NCI-H510A treated with DMSO at 0.1 percent for 48 hours (cell line): ENCODE measurements around the gene MAP7D2.

Source experiments
- DNase-seq: peaks from one replicate; lab custom pipeline; 2025; lab: John Stamatoyannopoulos, UW

Gene MAP7D2

DNA sequence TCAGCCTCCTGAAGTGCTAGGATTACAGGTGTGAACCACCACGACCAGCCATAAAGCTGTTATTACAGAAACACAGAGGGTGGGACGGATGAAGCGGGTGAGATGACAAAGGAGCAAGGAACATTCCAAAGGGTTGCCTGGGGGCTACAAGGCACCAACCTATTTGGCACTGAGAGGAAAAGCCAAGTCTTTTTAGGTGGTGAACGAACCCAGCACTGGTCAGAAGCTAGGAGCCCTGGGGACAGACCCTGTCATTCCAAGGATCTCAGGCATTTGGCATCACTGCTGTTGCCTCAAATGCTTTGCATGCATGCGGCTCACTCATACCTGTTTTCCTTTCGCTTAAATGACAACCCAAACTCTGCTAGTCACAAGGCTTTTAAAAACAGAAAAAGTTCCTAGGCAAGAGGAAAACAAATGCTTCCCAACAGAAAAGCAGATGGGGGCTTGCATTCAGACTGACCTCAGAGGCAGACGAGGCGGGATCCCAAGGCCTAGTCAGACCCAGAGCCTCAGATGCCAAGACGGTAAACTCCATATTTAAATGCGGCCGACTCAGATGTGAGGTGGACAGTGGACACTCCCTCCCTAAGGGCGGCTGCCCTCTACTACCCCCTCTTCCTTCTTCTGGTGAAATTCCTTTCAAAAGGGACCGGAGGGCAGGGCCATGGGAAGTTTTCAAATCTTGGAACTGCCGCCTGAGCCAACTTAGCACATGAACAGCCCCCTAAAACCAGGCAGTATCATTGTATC, 4.5 kb downstream of the MAP7D2 start:
- DNase-seq, result no peak

DNA sequence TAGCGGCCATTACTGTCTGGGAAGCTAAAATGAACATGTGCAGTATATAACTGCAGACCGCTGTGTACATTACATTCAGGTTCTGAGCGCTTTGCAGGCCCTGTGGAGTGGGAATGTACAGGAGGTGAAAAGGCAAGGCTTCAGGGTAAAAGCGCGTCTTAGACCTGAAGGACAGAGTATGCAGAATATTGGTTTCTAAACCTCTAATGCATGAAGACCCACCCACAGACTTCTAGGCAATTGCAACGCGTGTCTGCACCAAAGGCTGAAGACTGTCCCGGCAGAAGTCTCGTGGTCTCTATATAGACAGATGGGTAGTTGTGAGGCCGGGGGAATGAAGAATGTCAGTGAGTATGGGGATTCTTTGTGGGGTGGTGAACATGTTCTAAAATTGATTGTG, 5.4 kb downstream of the MAP7D2 start:
- no peak for DNase-seq

DNA sequence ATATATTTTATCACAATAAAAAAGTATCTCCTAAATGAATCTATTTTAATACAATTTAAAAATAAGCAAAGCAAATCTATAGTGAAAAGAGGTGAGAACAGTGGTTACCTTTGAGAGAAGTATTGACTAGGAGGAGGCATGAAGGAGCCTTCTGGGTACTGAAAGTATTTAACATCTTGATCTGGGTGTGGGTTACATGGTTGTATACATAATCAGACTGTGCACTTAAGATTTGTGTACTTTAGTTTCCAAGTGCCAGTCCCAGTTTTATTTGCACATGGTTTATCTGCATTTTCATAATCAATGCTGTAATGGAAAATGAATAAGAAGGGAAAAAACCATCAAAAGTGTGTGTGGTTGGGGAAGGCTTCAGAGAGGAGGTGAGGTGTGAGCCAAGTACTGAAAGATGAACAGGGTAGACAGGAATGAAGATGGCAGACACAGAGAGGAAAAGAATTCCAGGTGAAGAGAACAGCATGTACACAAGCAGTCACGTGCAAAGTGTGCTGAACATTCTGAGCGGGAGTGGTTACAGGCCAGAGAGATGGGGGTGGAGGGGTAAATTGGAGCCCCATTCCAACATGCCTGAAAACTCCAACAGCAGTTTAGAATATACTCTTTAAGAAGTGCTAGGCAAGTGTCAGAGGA, 14.6 kb downstream of the MAP7D2 start:
- DNase-seq, result no peak

DNA sequence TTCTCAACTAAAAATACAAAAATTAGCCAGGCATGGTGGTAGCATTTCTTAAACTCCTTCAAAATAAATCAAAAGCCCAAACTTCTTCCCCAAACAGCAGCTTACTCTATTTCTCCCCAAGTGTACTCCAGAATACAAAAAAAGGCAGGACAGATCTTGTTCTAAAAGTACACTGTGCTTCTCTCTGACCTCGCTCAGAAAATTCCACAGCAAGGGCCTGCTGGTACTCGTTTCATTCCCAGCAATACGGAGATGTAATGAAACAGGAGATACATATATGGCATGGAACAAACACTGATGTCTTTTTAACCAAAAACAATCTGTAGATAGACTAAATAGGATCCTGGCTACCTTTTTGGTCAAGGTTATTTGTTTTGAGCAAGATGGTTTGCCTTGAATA, 25.2 kb downstream of the MAP7D2 start:
- DNase-seq, result no peak

DNA sequence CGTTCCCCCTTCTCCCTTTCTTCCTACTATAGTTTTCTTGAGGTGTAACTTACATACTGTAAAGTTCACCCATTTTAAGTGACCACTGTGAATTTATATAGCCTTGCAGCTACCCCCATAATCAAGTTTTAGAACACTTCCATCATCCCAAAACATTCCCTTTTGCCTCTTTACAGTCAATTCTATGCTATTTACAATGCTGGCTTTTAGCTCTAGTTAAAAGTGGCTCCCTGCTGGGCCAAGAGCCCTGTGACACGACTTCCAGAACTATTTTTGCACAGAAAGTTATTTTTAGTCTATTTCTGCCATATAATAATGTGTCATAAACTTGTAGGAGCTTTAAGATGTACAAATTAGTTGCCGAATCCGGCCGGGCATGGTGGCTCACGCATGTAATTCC, 26.9 kb downstream of the MAP7D2 start:
- DNase-seq, result no peak

DNA sequence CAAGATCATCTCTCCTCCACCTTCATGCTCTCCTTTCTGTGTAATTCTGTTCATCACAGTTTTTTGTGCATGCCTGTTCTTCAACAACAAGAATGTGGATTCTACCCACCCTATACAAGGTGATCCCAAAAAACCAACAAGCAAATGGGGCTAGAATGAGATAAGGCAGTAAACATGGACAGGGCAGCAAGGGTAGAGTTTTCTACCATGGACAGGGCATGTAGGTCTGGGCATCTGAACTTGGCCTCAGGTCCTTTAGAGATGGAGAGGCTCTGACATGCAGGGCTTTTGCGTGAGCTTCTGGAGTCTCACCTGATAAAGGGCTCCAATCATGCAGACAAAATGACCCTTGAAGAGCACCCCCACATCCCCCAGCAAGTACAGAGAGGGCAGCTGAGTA, 36.4 kb downstream of the MAP7D2 start:
- no peak for DNase-seq

DNA sequence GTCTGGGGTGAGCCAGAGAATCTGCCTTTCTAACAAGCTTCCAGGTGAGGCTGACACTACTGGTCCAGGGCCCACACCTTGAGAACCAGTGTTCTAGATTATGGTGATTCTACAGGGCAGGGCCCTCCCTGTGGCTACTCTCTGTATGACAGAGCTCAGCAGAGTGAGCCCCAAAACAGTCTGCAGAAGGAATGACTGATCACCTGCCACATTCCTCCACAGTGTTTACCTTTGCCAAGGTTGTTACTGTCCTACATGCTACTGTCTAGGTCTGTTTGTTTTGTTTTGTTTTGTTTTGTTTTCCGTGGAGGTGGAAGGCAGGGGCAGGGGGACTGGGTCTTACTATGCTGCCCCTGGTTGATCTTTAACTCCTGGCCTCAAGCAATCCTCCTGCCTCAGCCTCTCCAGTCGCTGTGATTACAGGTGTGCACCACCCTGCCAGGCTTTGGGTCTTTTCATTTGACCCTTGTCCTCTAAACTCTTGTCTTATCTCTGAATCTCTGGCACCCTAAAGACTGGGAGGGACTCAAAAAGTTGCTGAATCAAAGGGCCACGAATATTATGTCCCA, 45.1 kb downstream of the MAP7D2 start:
- DNase-seq, result no peak

DNA sequence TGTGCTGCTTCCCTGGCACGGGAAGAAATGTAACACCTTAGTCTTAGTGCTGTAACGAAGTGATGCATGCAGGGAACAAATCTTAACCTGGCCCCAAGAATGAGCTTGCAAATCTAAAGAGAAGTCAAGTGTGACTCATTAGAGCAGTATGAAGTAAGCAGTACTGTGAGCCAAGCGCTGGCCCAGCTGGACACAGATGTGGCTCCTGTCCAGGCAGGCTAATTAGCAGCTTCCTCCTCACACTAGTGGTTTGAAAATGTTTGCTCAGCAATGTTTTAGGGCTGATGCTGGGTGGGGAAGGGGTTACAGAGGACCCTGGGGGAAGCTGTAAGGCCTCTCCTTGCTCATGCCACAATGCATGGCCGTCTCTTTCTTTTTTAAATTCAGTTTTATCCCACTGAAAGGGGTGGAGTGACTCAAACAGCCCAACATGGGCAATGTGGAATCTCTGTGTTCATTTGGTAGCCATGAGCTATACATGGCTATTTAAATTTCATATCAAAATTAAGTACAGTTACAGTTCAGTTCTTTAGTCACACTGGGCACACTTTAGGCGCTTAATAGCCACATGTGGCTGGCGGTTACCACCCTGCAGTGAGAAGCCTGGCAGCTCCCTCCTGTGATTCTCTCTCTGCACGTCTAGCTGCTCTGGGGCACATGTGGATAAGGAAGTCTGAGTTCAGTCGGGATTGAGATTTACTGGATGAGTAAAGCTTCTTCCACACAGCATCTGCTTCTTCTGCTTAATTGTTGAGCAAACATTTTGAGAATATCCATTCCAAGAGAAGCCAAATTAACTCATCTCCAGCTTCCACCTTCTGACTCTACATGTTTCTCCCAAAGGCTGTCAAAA, 48.8 kb downstream of the MAP7D2 start:
- no peak for DNase-seq

DNA sequence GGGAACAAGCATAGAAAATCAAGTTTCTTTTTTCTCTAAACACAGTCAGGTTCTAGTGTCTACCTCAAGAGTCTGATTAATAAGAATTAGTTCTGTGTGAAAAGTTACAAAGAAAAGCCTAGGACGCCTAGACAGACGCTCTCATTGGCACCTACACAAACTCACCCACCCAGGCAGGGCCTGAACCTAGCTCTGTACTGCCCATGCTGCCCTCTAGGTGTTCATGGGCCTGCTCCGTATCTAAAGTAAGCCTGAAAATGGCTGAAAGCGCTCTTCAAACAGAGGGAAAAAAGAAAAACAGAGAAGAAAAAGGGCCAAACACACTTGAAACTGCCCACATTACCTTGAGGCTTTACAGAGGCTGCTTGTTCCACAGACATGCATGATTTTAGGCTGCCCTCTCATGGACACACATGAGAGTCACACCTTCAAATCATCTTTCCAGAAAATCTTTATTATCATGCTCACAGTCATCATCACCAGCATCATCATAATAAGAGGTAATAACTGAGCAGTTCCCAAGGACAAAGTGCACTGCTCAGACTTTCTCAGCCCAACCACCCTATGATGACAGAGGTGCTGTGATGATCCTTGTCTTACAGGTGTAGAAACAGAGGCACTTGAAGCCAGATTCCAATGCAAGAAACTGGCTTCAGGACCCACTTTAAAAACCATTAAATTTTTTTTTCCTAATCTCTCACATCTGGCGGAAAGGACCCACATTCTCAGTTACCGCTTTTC, 49.6 kb downstream of the MAP7D2 start:
- peak; percentile 41 for DNase-seq

DNA sequence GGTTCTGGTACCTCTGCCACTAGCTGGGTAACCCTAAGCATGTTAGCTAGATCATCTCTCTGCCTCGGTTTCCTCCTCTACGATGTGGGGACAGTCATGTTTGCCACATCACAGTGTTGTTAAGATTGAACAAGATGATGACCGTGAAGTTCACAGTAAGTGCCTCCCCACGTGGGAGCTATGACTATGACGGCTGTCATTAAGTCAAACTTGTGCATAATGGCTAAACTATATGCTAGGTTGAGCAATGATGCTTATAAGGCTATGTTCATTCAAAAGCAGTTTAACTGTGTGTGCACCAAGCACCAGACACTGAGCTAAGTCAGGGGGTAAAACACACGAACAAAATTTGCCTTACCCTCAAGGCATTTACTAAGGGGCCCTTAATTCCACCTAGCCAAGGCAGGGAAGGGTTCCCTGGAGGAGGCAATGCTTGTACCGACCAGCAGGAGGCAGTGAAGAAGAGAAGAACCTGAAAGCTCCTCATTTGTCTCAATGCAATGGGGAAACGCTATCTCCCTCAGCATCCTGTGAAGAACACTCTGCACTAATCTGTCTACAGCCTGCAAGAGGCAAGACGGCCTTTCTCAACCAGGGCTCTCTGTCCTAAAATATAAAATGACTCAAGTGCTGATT, 52.9 kb downstream of the MAP7D2 start:
- DNase-seq, result no peak

DNA sequence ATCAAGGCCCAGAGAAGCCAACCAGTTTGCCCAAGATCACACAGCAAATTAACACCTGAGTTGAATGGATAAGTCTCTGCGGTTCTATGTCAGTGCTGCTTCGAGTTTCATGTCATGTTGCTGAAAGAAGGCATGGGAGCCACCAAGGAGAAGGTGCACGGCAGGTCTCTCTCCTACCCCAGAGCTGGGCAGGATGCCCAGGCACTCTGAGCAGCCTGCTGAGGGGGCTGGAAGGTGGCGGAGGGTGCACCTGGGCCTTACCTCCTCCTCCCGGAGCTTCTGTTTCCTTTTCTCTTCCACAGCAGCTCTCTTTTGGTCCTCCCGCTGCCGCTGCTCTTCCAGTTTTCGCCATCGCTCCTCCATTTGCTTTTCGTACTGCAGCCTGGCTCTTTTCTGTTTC, 53.6 kb downstream of the MAP7D2 start:
- no peak for DNase-seq

DNA sequence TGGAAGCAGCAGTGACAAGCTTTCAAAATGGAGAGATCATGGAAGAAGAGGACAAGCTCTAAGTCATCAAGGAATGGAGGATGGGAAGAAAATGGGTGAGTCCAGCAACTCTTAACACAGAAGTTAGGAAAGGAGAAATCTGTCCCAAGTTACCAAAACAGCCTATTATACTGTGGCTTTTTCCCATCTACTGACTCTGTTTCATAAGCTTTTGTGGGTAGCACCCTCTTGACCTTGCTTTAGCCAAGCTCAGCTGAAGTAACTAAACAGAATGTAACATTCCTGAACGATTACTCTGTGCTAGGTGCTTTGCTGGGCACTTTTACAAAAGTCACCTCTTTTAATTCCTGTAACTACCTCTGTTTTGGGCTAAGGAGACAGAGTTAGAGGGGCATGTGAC, 54.9 kb downstream of the MAP7D2 start:
- no peak for DNase-seq

DNA sequence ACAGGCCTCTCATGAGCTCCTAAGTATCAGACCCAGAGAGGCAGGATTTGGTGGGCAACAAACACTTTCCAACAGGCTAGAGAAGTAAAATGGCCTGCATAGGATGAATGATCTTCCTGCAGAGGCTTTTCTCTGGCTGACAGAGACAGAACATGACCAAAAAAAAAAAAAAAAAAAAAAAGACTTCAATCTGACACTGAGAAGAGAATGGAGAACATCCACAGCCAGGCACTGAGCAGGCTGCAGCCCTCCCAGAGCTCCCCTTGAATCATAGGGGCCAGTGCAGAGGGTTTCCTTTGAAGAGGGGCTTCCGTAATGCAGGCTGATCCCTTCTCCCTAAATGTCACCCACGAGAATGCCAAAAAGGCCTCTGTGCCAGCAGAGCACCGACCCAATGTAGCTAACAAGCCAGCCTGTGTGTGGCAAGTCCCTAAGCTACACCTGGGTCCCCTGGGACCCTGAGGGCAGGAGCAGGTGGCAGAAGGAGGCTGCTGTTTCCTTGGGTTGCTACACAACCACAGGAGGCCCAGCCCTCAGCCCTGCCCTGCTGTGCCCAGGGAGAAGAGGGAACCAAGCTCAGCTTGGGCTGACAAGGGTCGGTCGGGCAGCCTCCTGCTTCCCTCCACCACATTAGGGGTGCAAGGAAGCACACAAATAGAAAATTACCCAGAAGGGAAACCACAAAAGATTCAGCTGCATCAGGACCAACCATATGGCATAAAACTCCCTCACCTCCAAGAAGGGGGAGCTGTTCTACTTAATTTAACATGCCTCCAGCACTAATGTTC, 55.6 kb downstream of the MAP7D2 start:
- no peak for DNase-seq

DNA sequence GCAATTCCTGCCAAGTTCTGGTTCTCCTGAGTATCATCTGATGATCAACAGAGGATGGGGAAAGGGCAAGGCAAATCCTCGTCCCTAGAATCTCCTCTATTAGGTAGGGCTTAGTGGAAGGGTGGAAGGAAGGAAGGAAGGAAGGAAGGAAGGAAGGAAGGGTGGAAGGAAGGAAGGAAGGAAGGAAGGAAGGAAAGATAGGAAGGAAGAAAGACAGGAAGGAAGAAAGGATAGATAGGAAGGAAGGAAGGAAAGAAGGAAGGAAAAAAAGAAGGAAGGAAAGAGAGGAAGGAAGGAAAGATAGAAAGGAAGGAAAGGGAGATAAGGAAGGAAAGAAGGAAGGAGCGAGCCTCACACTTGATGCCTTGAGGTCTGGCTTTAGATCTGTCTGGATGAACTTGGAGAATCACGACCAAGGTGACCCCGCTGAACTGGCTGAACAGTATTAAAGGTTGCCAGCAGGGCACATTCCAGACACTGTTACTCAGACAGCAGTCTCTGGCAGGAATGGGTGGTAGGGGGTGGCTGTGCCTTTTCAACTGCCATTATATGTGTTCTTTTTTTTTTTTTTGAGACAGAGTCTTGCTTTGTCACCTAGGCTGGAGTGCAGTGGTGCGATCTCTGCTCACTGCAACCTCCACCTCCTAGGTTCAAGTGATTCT, 57.1 kb downstream of the MAP7D2 start:
- DNase-seq, result no peak

DNA sequence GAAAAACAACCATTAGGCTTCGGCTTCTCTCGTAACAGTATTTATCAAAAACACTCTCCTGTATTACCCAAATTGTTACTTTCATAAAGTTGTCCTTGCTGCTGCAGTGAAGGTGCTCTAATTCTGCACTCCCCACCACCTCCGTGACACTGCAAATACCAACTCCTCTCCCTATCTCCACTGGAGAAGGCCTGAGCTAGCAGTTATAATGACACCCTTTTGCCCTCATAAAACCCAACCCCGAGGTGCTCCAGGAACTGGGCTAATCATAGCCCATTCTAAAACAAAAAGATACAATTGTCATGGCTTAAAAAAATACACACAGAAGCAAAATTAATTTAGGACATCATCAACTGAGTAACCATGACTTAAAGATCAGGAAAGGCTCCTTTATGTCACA, 59.2 kb downstream of the MAP7D2 start:
- no peak for DNase-seq

DNA sequence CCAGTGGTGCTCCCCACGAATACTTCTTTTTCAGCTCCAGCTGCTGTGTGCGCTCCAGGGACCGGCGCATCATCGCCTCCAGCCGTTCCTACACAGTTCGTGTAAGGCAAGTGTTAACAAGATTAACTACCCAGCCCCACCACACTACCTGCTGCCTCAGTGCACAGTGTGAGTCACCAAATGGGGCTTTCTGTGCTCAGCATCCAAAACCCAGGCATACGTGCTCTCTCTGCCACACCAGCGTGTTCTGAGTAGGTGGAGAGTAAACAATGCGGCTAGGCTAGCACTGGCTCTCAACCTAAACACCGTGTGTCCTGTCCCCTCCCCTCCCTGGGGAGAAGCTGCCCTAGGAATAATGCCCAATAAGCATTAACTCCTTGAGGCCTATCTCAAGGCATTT, 60.0 kb downstream of the MAP7D2 start:
- peak; percentile 7 for DNase-seq

DNA sequence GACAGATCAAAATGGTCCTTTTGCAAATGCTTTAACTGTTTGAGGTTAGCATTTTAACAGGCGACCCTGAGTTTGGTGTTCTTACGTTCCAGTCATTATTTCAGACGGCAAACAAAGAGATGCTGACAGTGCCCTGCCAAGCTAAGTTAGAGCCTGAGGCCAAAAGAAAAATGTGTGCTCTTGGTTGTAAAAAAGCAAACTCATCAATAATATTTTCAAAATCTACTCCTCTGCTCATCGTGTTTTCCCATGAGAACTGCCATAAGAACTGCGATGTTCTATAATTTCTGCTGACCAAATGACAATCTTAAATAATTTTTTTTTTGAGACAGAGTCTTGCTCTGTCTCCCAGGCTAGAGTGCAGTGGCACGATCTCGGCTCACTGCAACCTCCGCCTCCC, 63.2 kb downstream of the MAP7D2 start:
- no peak for DNase-seq

DNA sequence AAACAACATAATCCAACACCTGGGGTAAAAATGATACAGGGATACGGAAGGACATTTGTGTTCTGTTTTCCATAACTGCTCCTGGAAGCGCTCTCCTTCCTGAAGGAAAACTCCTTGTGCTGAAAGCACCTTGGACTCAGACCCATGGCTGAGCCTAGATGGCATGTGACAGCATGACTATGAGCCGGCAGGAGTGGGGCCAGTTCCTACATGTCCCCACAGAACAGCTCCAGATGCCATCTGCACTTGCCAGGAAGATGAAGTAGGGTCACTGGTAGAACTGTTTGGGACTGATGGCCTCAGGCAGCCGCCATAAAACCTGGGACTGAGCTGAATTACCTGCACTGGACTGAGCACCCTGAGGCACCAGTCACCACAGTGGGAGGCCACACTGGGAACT, 69.8 kb downstream of the MAP7D2 start:
- DNase-seq, result no peak

DNA sequence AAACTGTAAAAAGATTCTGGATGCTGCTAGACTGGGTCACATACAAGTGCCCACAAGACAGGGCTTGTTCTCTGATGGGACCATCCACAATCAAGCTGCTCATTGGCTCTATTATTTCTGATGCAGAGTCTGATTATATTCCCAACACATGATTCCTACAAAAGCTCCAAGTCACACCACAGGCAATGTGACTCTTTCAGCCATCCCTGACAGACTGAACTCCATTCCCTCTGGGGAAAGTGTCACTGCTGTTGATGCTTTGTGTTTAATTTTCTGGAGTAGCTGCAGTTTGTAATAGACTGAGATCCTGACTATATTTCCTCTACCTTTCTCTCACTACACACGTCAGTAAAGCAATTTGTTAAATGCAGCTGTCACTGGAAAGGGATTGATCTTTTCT, 70.5 kb downstream of the MAP7D2 start:
- no peak for DNase-seq

DNA sequence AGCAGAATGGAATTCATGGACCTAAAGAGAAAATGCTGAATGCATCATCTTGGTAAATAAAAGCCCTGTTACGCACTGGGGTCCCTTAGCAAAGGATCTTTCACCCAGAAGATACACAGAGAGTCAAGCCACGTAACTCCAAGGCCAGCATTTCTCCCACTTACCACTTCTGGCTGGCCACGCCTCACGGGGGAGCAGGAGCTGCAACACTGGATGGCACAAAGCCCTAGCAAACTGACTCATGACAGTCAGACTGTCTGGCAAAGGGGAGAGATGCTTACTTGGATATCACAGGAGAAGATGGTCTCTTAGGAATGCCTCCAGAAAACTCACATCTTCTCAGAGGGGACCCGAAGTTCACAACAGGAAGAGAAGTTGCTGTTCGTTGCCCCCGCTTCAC, 74.5 kb downstream of the MAP7D2 start:
- DNase-seq, result no peak
